Cardiac muscle cell (in vitro differentiated cells and primary cell): ENCODE results near the gene SIVA1. TPM values are rescaled to one million over a fixed set of nuclear protein-coding genes. Genes with fewer than 3 reads are reported as not detected.
A peak's percentile ranks its signal among the peaks of the same experiment; 100 is the strongest.

Source experiments
- DNase-seq, 2 donors: peaks; one replicate each; pipeline versions ENCODE4 v3.0.0 to v3.0.0-alpha.2; 2010 to 2017; ENCODE audit warnings: low read depth in 1 of 2, low spot score in 1 of 2
- H3K27ac ChIP-seq: fragments of 200-600 bp; sonication (generic); 2 replicates; pipeline ENCODE4 v1.5.1; 2016
- H3K27me3 ChIP-seq: fragments of 200-600 bp; sonication (generic); 2 replicates; pipeline ENCODE4 v1.6.0; 2016; ENCODE audit warnings: control low read depth
- H3K36me3 ChIP-seq: fragments of 200-600 bp; sonication (generic); 2 replicates; pipeline ENCODE4 v1.5.1; 2016; ENCODE audit warnings: control low read depth
- H3K4me1 ChIP-seq: fragments of 200-600 bp; sonication (generic); 2 replicates; pipeline ENCODE4 v1.8.1; 2017; ENCODE audit warnings: low read depth, mild to moderate bottlenecking, mixed run types
- H3K4me3 ChIP-seq: fragments of 200-600 bp; sonication (generic); 2 replicates; pipeline ENCODE4 v1.5.1; 2016; ENCODE audit warnings: mild to moderate bottlenecking
- H3K9me3 ChIP-seq: fragments of 200-600 bp; sonication (generic); 2 replicates; pipeline ENCODE4 v1.5.1; 2017; ENCODE audit warnings: low read depth, mild to moderate bottlenecking, control low read depth
- polyA plus RNA-seq: library from polyadenylated mRNA; unstranded; fragments of >200 nt; fragmentation: Nextera tagmentation; extraction: Ambion mirVana; gene quantifications from 2 replicates; pipeline ENCODE4 v1.2.1, GENCODE V29; 2016
- total RNA-seq: library from RNA; depleted of rRNA; stranded (reverse); fragments of >200 nt; gene quantifications from 2 replicates; pipeline ENCODE4 v1.2.3, GENCODE V29; 2016
- TF ChIP-seq, protein P1 (sequence below): IDR thresholded peaks from 2 replicates; pipeline ENCODE4 v1.5.1; 2012; ENCODE audit warnings: low read depth, mild to moderate bottlenecking, low read length

Gene SIVA1
- total and polyA plus RNA-seq, 2 experiments from 2014 or later = 145 to 278 TPM

DNA sequence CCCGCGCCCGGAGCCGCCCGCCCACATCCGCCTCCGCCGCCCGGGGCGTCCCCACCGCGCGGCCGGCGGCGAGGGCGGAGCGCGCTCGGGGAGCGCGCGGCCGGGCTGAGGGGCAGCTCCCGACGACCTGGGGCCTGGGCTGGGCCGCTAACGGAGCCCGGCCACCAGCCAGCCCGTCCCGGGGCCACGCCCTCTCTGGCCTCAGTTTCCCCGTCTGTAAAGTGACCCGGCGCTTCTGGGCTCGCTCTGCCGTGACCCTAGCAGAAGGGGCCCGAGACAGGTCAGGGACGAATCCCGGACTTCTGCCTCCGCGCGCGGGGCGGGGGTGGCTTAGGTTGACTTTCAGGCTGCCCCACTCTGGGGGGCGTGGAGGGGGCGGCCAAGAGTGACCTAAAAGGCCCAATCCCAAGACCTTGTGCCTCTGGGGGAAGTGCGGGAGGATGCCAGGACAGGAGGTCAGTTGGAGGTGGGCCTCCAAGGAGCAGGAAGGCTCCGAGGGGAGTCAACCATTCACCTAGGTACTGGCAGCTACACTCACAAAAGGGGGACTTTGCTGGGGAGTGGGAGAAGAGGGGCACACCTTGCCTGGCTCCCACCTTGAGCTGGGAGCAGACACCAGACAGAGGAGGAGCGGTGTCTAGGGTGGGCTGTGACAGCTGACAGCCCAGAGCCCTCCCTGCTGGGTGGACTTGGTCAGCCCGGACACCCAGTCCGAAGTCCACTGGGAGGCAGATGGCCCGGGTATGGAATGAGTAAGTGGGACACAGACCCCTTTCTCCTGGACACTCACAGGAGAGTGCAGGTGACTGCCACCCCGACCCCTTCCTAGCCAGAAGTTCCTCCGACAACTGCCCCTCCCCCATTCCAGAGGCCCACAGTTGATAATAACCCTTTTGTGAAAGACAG, 43.1 kb downstream of the SIVA1 start:
- no peaks in the 10 kb centered on the region for H3K9me3 ChIP-seq
- H3K27ac ChIP-seq = peak overlapping the region; percentile 69
- peaks cover 6% of the 10 kb centered on the region for H3K36me3 ChIP-seq
- TF ChIP-seq, protein P1, sequence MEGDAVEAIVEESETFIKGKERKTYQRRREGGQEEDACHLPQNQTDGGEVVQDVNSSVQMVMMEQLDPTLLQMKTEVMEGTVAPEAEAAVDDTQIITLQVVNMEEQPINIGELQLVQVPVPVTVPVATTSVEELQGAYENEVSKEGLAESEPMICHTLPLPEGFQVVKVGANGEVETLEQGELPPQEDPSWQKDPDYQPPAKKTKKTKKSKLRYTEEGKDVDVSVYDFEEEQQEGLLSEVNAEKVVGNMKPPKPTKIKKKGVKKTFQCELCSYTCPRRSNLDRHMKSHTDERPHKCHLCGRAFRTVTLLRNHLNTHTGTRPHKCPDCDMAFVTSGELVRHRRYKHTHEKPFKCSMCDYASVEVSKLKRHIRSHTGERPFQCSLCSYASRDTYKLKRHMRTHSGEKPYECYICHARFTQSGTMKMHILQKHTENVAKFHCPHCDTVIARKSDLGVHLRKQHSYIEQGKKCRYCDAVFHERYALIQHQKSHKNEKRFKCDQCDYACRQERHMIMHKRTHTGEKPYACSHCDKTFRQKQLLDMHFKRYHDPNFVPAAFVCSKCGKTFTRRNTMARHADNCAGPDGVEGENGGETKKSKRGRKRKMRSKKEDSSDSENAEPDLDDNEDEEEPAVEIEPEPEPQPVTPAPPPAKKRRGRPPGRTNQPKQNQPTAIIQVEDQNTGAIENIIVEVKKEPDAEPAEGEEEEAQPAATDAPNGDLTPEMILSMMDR = no peak
- DNase-seq = peak; percentile 61 to 72
- H3K27me3 ChIP-seq = no peaks in the 10 kb centered on the region
- H3K4me1 ChIP-seq = peaks cover 33% of the 10 kb centered on the region
- H3K4me3 ChIP-seq = peak overlapping the region; percentile 37

DNA sequence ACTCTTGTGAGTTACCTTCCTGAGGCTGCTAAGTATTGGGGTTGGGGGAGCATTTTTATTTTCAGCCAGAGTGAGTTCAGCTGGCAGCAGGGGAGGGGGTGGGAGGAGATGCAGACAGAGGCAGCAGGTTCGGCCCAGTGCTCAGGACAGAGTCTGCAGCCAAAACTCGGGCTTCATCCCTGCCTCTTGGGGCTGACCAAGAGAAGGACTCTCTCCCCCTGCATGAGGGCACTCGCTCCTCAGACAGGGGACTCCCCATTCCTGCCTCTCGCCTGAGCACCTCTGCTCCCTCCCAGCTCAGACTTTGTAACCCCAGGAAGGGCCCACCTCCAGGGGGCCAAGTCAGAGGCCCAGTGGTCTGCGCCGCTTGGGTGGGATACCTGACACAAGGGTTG, 43.7 kb downstream of the SIVA1 start:
- TF ChIP-seq, protein P1 = no peak
- H3K4me1 ChIP-seq = peaks cover 33% of the 10 kb centered on the region
- no peak for DNase-seq
- no peaks in the 10 kb centered on the region for H3K27me3 ChIP-seq
- peak overlapping the region; percentile 69 for H3K27ac ChIP-seq
- peaks cover 6% of the 10 kb centered on the region for H3K36me3 ChIP-seq
- no peaks in the 10 kb centered on the region for H3K9me3 ChIP-seq
- H3K4me3 ChIP-seq = no peak overlapping the region

DNA sequence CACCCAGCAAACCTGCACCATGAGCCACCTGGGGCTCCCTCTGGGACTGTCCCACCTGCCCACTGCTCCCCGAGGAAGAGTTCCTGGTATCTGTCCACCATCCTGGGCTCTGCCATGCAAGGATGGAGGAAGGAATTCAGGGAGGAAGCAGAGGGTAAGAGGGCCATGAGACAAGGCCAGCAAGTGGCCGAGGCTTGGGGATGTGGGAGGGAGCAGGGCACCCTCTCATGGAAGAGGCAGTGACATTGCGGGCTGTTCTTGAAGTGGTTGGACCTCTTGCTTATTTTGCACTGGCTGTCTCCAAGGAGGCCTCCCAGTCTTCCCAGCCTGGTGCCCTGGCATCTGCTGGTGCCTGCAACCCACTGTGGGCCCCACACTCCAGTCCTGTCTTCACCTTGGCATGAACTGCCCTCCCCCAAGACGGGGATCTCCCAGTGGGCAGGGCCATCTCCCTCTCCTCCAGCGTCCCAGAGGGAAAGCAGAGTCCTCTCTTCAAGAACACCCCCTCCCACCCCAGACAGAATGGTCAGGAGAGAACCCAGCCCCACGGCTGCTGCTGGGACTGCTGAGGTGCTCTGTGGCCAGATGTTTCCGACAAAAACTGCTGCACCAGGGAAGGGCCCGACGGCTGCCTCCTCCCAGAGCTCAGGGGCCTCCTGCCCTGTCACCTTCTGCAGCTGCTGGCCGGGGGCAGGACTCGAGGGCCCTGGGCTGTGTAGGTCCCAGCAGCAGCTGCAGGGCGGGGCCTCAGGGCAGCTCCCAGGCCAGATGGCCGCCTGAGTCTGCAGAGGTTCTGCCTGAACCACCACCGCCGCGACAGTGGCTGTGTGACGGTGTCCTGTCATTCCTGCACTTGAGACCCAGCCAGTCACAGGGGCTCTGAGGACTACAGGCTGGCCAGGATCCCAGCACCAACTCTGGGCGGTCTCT, 44.4 kb downstream of the SIVA1 start:
- Histone ChIP-seq H3K4me3 (no peak overlapping the region), H3K4me1 (peaks cover 33% of the 10 kb centered on the region), H3K9me3 (no peaks in the 10 kb centered on the region), H3K27me3 (no peaks in the 10 kb centered on the region), H3K27ac (peak overlapping the region; percentile 69), H3K36me3 (no peaks in the 10 kb centered on the region)
- DNase-seq = peak in 1 of 2 donors; percentile 77
- TF ChIP-seq, protein P1 = no peak

DNA sequence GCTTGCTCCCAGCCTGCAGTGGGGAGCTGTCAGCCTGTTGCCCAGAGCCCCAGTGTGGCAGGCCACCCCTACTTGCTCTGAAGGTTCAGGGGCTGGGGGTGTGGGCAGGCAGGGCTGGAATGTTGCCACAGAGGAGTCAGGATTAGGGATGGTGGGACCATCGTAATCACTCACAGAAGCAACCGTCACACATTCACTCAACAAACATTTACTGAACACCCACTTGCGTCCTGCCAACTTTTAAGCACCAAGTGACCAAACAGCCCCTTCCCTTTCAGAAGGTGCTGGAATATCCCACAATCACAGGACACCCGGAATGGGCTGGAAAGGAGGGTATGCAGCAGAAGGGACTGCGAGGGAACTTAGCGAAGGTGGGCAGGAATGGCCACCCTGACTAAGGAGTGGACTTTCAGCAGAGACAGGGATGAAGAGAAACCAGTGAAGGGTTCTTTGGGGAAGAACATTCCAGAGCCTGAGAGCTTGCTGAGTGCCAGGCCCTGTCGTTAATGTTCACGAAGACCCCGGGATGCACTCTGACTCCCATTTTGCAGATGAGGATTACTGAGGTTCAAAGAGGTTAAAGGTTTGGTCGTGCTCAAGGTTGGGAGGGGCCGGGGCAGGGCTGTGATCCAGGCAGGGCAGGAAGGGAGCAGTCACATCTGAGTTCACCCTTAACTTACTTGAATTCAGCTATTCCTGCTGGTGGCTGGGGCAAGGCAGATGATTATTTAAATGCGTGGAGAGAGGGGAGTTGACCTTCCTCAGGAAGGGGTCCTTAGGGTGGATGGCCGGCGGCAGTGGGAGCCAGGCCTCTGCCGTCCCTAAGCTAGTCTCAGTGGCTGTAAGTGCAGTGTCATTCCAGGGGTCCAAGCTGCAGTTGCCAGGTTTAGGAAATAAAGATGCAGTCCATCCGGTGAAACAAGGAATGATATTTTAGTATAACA, 45.6 kb downstream of the SIVA1 start:
- peaks cover 28% of the 10 kb centered on the region for H3K4me1 ChIP-seq
- no peak for DNase-seq
- H3K4me3 ChIP-seq = no peak overlapping the region
- H3K27me3 ChIP-seq = no peaks in the 10 kb centered on the region
- H3K9me3 ChIP-seq = no peaks in the 10 kb centered on the region
- TF ChIP-seq, protein P1 = no peak
- no peaks in the 10 kb centered on the region for H3K36me3 ChIP-seq
- H3K27ac ChIP-seq = peak overlapping the region; percentile 69
